Osteocyte (in vitro differentiated cells): Measurements from ENCODE around the gene MYO9A. TPM values are rescaled to one million over a fixed set of nuclear protein-coding genes. Genes with fewer than 3 reads are reported as not detected.
"Not testable (repeated sequence)": the region's sequence is repeated elsewhere in the genome, so short reads cannot be mapped to it uniquely, and the experiment has no call there.

ENCODE experiments used
- DNase-seq: peaks from one replicate; pipeline ENCODE4 v3.0.0; 2021; ENCODE audit warnings: mixed read lengths; ENCODE audit not compliant: unreplicated experiment; ENCODE audit errors: extremely low spot score
- H3K27ac Mint-ChIP-seq: one replicate; pipeline ENCODE4 v1.8.0; 2021; ENCODE audit warnings: mild to moderate bottlenecking, mixed read lengths; ENCODE audit not compliant: unreplicated experiment
- H3K27me3 Mint-ChIP-seq: one replicate; pipeline ENCODE4 v1.8.0; 2021; ENCODE audit warnings: mixed read lengths; ENCODE audit not compliant: unreplicated experiment
- H3K36me3 Mint-ChIP-seq: one replicate; pipeline ENCODE4 v1.8.0; 2021; ENCODE audit warnings: mixed read lengths; ENCODE audit not compliant: unreplicated experiment
- H3K4me1 Mint-ChIP-seq: one replicate; pipeline ENCODE4 v1.8.0; 2021; ENCODE audit warnings: mixed read lengths; ENCODE audit not compliant: unreplicated experiment
- H3K4me3 Mint-ChIP-seq: one replicate; pipeline ENCODE4 v1.8.0; 2021; ENCODE audit warnings: mild to moderate bottlenecking, moderate library complexity, mixed read lengths; ENCODE audit not compliant: unreplicated experiment
- H3K9me3 Mint-ChIP-seq: one replicate; pipeline ENCODE4 v1.8.0; 2021; ENCODE audit warnings: mixed read lengths; ENCODE audit not compliant: unreplicated experiment
- CTCF ChIP-seq: fragments of 200-600 bp; sonication (generic); IDR thresholded peaks from 2 replicates; pipeline ENCODE4 v1.5.0; 2021; ENCODE audit warnings: antibody characterized with exemption, mild to moderate bottlenecking, moderate library complexity
- total RNA-seq: library from RNA; stranded (reverse); gene quantifications from 2 replicates; pipeline ENCODE4 v1.2.1, GENCODE V29; 2021

The MYO9A gene
- total RNA-seq, 1 donor from 2014 or later: 39.6 TPM

GRCh38 chr15:72106068-72106467 lies 11.9 kb downstream of the MYO9A start:
- Mint-ChIP-seq H3K27ac (no peak overlapping the region), H3K4me3 (no peak overlapping the region), H3K36me3 (no peaks in the 10 kb centered on the region), H3K4me1 (peaks cover 11% of the 10 kb centered on the region), H3K9me3 (no peaks in the 10 kb centered on the region), H3K27me3 (no peaks in the 10 kb centered on the region)
- TF ChIP-seq CTCF: no peak
- DNase-seq: no peak

- Mint-ChIP-seq H3K36me3 (no peaks in the 10 kb centered on the region), H3K4me3 (no peak overlapping the region), H3K27ac (no peak overlapping the region), H3K9me3 (no peaks in the 10 kb centered on the region), H3K4me1 (peaks cover 7% of the 10 kb centered on the region), H3K27me3 (no peaks in the 10 kb centered on the region)
- no peak for TF ChIP-seq CTCF
- DNase-seq: no peak
These were observed 12.8 kb downstream of the MYO9A start for GRCh38 chr15:72105111-72105510.

- H3K36me3 Mint-ChIP-seq, H3K4me1 Mint-ChIP-seq, DNase-seq, H3K9me3 Mint-ChIP-seq, H3K27ac Mint-ChIP-seq, H3K27me3 Mint-ChIP-seq, H3K4me3 Mint-ChIP-seq: not testable (repeated sequence)
These were observed 17.4 kb downstream of the MYO9A start for GRCh38 chr15:72100551-72100950.

GRCh38 chr15:72099155-72099554 lies 18.8 kb downstream of the MYO9A start:
- H3K9me3 Mint-ChIP-seq: peaks cover 4% of the 10 kb centered on the region

GRCh38 chr15:72098040-72098439 lies 19.9 kb downstream of the MYO9A start:
- H3K36me3 Mint-ChIP-seq: peaks cover 4% of the 10 kb centered on the region
- DNase-seq: no peak
- no peak overlapping the region for H3K4me3 Mint-ChIP-seq
- no peaks in the 10 kb centered on the region for H3K27me3 Mint-ChIP-seq
- H3K4me1 Mint-ChIP-seq: peaks cover 5% of the 10 kb centered on the region
- no peak for TF ChIP-seq CTCF
- H3K9me3 Mint-ChIP-seq: peaks cover 4% of the 10 kb centered on the region
- H3K27ac Mint-ChIP-seq: no peak overlapping the region

More at GRCh38 chr15:72099155-72099554, 18.8 kb downstream of the MYO9A start:
- Mint-ChIP-seq H3K27ac (no peak overlapping the region), H3K27me3 (no peaks in the 10 kb centered on the region), H3K4me1 (peaks cover 5% of the 10 kb centered on the region), H3K36me3 (peaks cover 4% of the 10 kb centered on the region), H3K4me3 (no peak overlapping the region)
- DNase-seq: no peak
- TF ChIP-seq CTCF: no peak

GRCh38 chr15:72096796-72097195 lies 21.2 kb downstream of the MYO9A start:
- H3K9me3 Mint-ChIP-seq: peaks cover 4% of the 10 kb centered on the region
- TF ChIP-seq CTCF: no peak
- H3K4me3 Mint-ChIP-seq: no peak overlapping the region
- H3K36me3 Mint-ChIP-seq: peaks cover 7% of the 10 kb centered on the region
- H3K27ac Mint-ChIP-seq: no peak overlapping the region
- no peaks in the 10 kb centered on the region for H3K27me3 Mint-ChIP-seq
- no peak for DNase-seq
- peaks cover 3% of the 10 kb centered on the region for H3K4me1 Mint-ChIP-seq
